ENCODE measurements around the gene RGS11. TPM values are rescaled to one million over a fixed set of nuclear protein-coding genes. Genes with fewer than 3 reads are reported as not detected.
"Not testable (repeated sequence)": the region's sequence is repeated elsewhere in the genome, so short reads cannot be mapped to it uniquely, and the experiment has no call there.

RGS11 gene
- polyA plus RNA-seq, 10 donors, result 0.64 to 2.7 (median 1.8) TPM

- DNase-seq, result no peak
Measured at GRCh38 chr16:230949-231348, 44.8 kb downstream of the RGS11 start.

- DNase-seq, result not testable (repeated sequence)
Measured at GRCh38 chr16:230351-230750, 45.4 kb downstream of the RGS11 start.

GRCh38 chr16:229731-230281 lies 45.9 kb downstream of the RGS11 start:
- DNase-seq, result peak in 1 of 3 donors; percentile 5

GRCh38 chr16:228852-229730 lies 46.7 kb downstream of the RGS11 start, which contains the start of gene LUC7L:
Gene LUC7L (minus strand): TSS chr16:229449. CDS start chr16:229339, 110 bp downstream.
- peak; percentile 89 to 98 (median 94) for DNase-seq

GRCh38 chr16:228151-228851 lies 47.4 kb downstream of the RGS11 start:
- DNase-seq, result peak in 1 of 3 donors; percentile 17

- DNase-seq, result no peak
Measured at GRCh38 chr16:220021-220420, 55.7 kb downstream of the RGS11 start.

Other genes with a start within 250 kb of the RGS11 start
- gene POLR3K, start 222.3 kb downstream of the RGS11 start, polyA plus RNA-seq (ENCODE audit: insufficient read length in 10 of 10), result 1 to 10 TPM; 5.5 to 9.4 (median 7.8) TPM
- 10 to 100 TPM; 20.6 to 31.2 (median 27.0) TPM for gene SNRNP25, start 222.1 kb downstream of the RGS11 start, polyA plus RNA-seq (ENCODE audit: insufficient read length in 10 of 10)
- 10 to 100 TPM; 34.0 to 60.6 (median 44.9) TPM for gene RHBDF1, start 203.3 kb downstream of the RGS11 start, polyA plus RNA-seq (ENCODE audit: insufficient read length in 10 of 10)
- gene MPG, start 197.7 kb downstream of the RGS11 start, polyA plus RNA-seq (ENCODE audit: insufficient read length in 10 of 10), result 10 to 100 TPM; 18.5 to 35.3 (median 24.2) TPM
- gene NPRL3, start 137.3 kb downstream of the RGS11 start, polyA plus RNA-seq (ENCODE audit: insufficient read length in 10 of 10), result 10 to 100 TPM; 23.9 to 31.1 (median 25.7) TPM
- 10 to 100 TPM in 2 of 10 donors, 1 to 10 TPM in 7, under 1 TPM in 1; 0.99 to 15.3 (median 5.7) TPM for gene HBZ, start 123.3 kb downstream of the RGS11 start, polyA plus RNA-seq (ENCODE audit: insufficient read length in 10 of 10)
- 10 to 100 TPM in 6 of 10 donors, 1 to 10 TPM in 4; 2.6 to 40.3 (median 11.9) TPM for gene HBM, start 110.0 kb downstream of the RGS11 start, polyA plus RNA-seq (ENCODE audit: insufficient read length in 10 of 10)
- gene HBA2, start 103.1 kb downstream of the RGS11 start, polyA plus RNA-seq (ENCODE audit: insufficient read length in 10 of 10), result over 10,000 TPM in 3 of 10 donors, 1,000 to 10,000 TPM in 7; 1,262 to 19,401 (median 4,862) TPM
- gene HBA1, start 99.3 kb downstream of the RGS11 start, polyA plus RNA-seq (ENCODE audit: insufficient read length in 10 of 10), result over 10,000 TPM in 1 of 10 donors, 1,000 to 10,000 TPM in 8, 100 to 1,000 TPM in 1; 989 to 14,859 (median 2,589) TPM
- 1 to 10 TPM in 7 of 10 donors, under 1 TPM in 2, not detected in 1; 0.61 to 7.0 (median 1.8) TPM for gene HBQ1, start 95.5 kb downstream of the RGS11 start, polyA plus RNA-seq (ENCODE audit: insufficient read length in 10 of 10)
- 10 to 100 TPM; 51.7 to 94.1 (median 67.2) TPM for gene LUC7L, start 46.5 kb downstream of the RGS11 start, polyA plus RNA-seq (ENCODE audit: insufficient read length in 10 of 10)
- 10 to 100 TPM; 30.2 to 44.4 (median 37.7) TPM for gene FAM234A, start 41.1 kb downstream of the RGS11 start, polyA plus RNA-seq (ENCODE audit: insufficient read length in 10 of 10)
- gene ARHGDIG, start 4.6 kb upstream of the RGS11 start, polyA plus RNA-seq (ENCODE audit: insufficient read length in 10 of 10), result 1 to 10 TPM in 7 of 10 donors, under 1 TPM in 3; 0.40 to 1.7 (median 1.2) TPM
- gene PDIA2, start 7.2 kb upstream of the RGS11 start, polyA plus RNA-seq (ENCODE audit: insufficient read length in 10 of 10), result 1 to 10 TPM in 2 of 10 donors, under 1 TPM in 8; 0.15 to 3.0 (median 0.51) TPM
- 10 to 100 TPM in 6 of 10 donors, 1 to 10 TPM in 4; 8.6 to 15.7 (median 11.5) TPM for gene AXIN1, start 76.8 kb upstream of the RGS11 start, polyA plus RNA-seq (ENCODE audit: insufficient read length in 10 of 10)
- 10 to 100 TPM; 31.8 to 49.2 (median 35.6) TPM for gene MRPL28, start 94.6 kb upstream of the RGS11 start, polyA plus RNA-seq (ENCODE audit: insufficient read length in 10 of 10)
- 10 to 100 TPM; 22.0 to 30.2 (median 24.0) TPM for gene PGAP6, start 106.0 kb upstream of the RGS11 start, polyA plus RNA-seq (ENCODE audit: insufficient read length in 10 of 10)
- gene NME4, start 121.3 kb upstream of the RGS11 start, polyA plus RNA-seq (ENCODE audit: insufficient read length in 10 of 10), result 100 to 1,000 TPM in 1 of 10 donors, 10 to 100 TPM in 9; 63.6 to 121 (median 73.5) TPM
- 10 to 100 TPM in 6 of 10 donors, 1 to 10 TPM in 4; 6.2 to 17.1 (median 10.6) TPM for gene DECR2, start 125.9 kb upstream of the RGS11 start, polyA plus RNA-seq (ENCODE audit: insufficient read length in 10 of 10)
- 10 to 100 TPM; 20.3 to 33.9 (median 28.5) TPM for gene RAB11FIP3, start 149.7 kb upstream of the RGS11 start, polyA plus RNA-seq (ENCODE audit: insufficient read length in 10 of 10)